ENCODE results near the gene GCHFR. TPM values are rescaled to one million over a fixed set of nuclear protein-coding genes. Genes with fewer than 3 reads are reported as not detected.

Gene GCHFR
- total and polyA plus RNA-seq, 2 experiments from 2014 or later: 66.7 to 126 TPM

DNA sequence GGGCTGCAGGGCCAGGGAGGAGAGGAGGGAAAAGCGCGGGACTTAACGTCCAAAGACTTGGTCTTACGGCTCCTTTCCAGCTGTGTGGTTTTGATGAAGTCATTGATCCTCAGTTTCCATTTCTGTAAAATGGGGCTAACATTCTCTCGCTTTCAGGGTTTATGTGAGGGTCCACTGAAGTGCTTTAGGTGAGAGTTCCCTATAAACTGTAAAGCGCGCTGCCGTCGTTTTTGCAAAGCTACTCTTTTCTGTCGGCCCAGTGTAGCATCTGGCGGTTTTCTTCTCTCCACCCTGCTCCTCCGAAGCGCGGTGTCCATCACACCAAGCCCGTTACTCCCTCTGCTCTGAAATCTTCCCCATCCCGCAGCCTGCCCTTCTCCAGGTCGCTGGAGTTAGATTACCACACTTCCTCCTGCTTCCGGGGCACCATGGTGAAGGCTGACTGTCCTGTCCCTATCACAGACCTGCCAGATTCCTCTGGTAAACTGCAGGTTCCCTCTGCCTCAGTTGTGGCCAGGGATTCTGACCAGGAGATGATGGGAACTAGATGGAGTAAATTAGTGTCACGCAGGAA, 44.1 kb downstream of the GCHFR start:
- H3K4me1 ChIP-seq (ENCODE audit: low read depth): peaks cover 5% of the 10 kb centered on the region
- H3K4me3 ChIP-seq: peak overlapping the region; percentile 73
- TF ChIP-seq, protein P1, sequence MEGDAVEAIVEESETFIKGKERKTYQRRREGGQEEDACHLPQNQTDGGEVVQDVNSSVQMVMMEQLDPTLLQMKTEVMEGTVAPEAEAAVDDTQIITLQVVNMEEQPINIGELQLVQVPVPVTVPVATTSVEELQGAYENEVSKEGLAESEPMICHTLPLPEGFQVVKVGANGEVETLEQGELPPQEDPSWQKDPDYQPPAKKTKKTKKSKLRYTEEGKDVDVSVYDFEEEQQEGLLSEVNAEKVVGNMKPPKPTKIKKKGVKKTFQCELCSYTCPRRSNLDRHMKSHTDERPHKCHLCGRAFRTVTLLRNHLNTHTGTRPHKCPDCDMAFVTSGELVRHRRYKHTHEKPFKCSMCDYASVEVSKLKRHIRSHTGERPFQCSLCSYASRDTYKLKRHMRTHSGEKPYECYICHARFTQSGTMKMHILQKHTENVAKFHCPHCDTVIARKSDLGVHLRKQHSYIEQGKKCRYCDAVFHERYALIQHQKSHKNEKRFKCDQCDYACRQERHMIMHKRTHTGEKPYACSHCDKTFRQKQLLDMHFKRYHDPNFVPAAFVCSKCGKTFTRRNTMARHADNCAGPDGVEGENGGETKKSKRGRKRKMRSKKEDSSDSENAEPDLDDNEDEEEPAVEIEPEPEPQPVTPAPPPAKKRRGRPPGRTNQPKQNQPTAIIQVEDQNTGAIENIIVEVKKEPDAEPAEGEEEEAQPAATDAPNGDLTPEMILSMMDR (IDR thresholded peaks at IDR 0.05; ENCODE audit: low read depth, low read length): no peak
- no peaks in the 10 kb centered on the region for H3K36me3 ChIP-seq
- no peaks in the 10 kb centered on the region for H3K27me3 ChIP-seq
- DNase-seq (ENCODE audit: low read depth in 1 of 2, low spot score in 1 of 2): no peak
- no peak overlapping the region for H3K27ac ChIP-seq
- no peaks in the 10 kb centered on the region for H3K9me3 ChIP-seq (ENCODE audit: low read depth)

DNA sequence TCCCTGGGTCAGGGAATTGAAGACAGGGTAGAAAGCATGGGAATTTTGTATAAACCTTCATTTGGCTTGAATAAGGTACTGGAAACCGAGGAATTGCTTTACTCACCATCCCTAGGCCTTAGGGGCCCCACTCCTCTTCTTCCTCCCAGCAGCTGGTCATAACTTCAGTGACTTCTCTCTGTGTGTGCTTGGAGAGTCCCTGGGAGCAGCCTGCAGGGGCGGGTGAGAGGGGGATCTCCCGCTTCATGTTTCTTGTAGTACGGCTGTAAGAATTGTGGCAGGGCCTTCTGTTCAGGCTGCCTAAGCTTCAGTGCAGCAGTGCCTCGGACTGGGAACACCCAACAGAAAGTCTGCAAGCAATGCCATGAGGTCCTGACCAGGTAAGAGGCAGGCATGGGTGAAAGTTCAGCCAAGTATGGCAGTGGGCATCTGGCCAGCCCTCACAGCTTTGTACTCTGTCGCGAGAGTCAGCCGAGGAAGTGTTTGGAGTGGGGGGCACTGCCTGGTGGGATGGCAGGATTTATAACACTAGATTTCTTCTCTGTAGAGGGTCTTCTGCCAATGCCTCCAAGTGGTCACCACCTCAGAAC, 45.1 kb downstream of the GCHFR start:
- H3K36me3 ChIP-seq: no peaks in the 10 kb centered on the region
- no peaks in the 10 kb centered on the region for H3K9me3 ChIP-seq (ENCODE audit: low read depth)
- no peak overlapping the region for H3K4me3 ChIP-seq
- H3K27me3 ChIP-seq: no peaks in the 10 kb centered on the region
- H3K4me1 ChIP-seq (ENCODE audit: low read depth): peaks cover 5% of the 10 kb centered on the region
- TF ChIP-seq, protein P1 (IDR thresholded peaks at IDR 0.05; ENCODE audit: low read depth, low read length): no peak
- DNase-seq (ENCODE audit: low read depth in 1 of 2, low spot score in 1 of 2): no peak
- no peak overlapping the region for H3K27ac ChIP-seq

DNA sequence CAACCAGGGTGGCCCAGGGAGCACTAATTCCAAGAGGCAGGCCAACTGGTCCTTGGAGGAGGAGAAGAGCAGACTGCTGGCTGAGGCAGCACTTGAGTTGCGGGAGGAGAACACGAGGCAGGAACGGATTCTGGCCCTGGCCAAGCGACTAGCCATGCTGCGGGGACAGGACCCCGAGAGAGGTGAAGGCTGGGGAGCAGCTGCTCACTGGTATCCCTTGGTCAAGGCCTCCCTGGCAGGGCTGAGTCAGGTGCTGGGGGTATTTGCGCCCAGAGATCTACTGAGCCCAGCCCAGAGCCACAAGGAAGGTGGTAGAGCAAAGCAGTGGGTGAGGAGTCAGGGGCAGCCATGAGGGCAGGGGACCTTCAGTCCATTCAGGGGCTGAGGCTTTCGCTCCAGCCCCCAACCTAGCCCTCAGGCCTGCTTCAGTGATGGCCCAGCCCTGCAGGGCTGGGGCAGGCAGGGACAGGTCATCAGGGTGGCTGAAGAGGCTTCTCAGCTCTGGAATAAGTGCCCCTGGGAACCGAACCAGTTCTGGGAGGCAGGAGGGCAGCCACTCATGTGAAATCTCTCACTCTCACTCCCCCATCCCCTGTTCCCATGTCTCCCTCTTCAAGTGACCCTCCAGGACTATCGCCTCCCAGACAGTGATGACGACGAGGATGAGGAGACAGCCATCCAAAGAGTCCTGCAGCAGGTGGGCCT, 49.0 kb downstream of the GCHFR start:
- TF ChIP-seq, protein P1 (IDR thresholded peaks at IDR 0.05; ENCODE audit: low read depth, low read length): no peak
- no peaks in the 10 kb centered on the region for H3K36me3 ChIP-seq
- DNase-seq (ENCODE audit: low read depth in 1 of 2, low spot score in 1 of 2): no peak

DNA sequence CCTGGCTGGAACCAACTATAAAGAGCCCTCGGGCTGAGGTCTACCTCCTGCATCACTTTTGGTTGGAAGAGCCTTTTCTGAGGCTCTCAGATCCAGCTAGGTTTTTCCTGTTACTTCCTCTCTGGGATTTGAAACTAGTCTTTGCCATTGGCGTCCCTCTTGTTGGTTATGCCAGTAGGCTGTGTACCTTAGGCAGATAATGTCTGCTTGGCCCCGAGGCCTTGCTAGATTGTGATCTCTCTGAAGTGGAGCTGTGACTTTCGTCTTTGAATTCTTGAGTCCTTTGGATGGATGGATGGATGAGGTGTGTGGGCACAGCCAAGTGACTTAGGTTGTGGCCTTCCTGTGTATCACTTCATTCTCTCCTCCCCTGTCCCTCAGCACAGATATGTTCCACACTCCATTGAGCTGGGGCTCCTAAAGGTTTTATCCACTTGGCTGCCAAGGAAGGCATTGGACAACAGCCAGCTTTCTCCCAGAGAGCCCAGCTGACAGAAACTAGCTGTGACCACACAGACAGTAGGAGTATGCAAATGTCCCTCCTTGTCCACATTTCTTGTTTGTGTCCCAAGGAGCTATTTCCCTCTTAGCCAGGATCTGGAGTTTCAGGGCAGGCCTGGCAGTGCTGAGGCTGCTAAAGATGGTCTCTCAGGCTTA, 51.3 kb downstream of the GCHFR start:
- peak; percentile 47 to 75 for DNase-seq (ENCODE audit: low read depth in 1 of 2, low spot score in 1 of 2)

More for the DNA sequence above, 49.0 kb downstream of the GCHFR start:
- H3K4me3 ChIP-seq: no peak overlapping the region
- H3K27ac ChIP-seq: no peak overlapping the region
- no peaks in the 10 kb centered on the region for H3K4me1 ChIP-seq (ENCODE audit: low read depth)
- no peaks in the 10 kb centered on the region for H3K9me3 ChIP-seq (ENCODE audit: low read depth)
- no peaks in the 10 kb centered on the region for H3K27me3 ChIP-seq

More for the DNA sequence above, 51.3 kb downstream of the GCHFR start:
- Histone ChIP-seq H3K27me3 (no peaks in the 10 kb centered on the region), H3K27ac (no peak overlapping the region), H3K4me1 (ENCODE audit: low read depth) (no peaks in the 10 kb centered on the region), H3K36me3 (no peaks in the 10 kb centered on the region), H3K9me3 (ENCODE audit: low read depth) (no peaks in the 10 kb centered on the region), H3K4me3 (no peak overlapping the region)
- TF ChIP-seq, protein P1 (IDR thresholded peaks at IDR 0.05; ENCODE audit: low read depth, low read length): no peak

Other genes with a start within 250 kb of the GCHFR start
- gene CCDC32, start 199.0 kb upstream of the GCHFR start, total RNA-seq: 16.7 and 20.2 TPM in 2 replicates
- 22.6 and 26.2 TPM in 2 replicates for gene CCDC32, start 199.0 kb upstream of the GCHFR start, polyA plus RNA-seq
- 20.3 and 22.7 TPM in 2 replicates for gene RPUSD2, start 194.8 kb upstream of the GCHFR start, total RNA-seq
- gene RPUSD2, start 194.8 kb upstream of the GCHFR start, polyA plus RNA-seq: 19.7 and 20.3 TPM in 2 replicates
- gene KNL1, start 169.8 kb upstream of the GCHFR start, total RNA-seq: 1.7 and 15.2 TPM in 2 replicates
- 1.4 and 12.1 TPM in 2 replicates for gene KNL1, start 169.8 kb upstream of the GCHFR start, polyA plus RNA-seq
- 6.0 and 6.2 TPM in 2 replicates for gene RAD51, start 68.9 kb upstream of the GCHFR start, total RNA-seq
- 10.6 and 17.5 TPM in 2 replicates for gene RAD51, start 68.9 kb upstream of the GCHFR start, polyA plus RNA-seq
- gene RMDN3, start 8.8 kb upstream of the GCHFR start, total RNA-seq: 16.8 and 21.1 TPM in 2 replicates
- 24.5 and 28.6 TPM in 2 replicates for gene RMDN3, start 8.8 kb upstream of the GCHFR start, polyA plus RNA-seq
- gene C15orf62, start 5.9 kb downstream of the GCHFR start, total RNA-seq: 1.2 and 1.6 TPM in 2 replicates
- gene C15orf62, start 5.9 kb downstream of the GCHFR start, polyA plus RNA-seq: 1.5 and 2.8 TPM in 2 replicates
- 21.0 and 41.3 TPM in 2 replicates for gene ZFYVE19, start 43.0 kb downstream of the GCHFR start, total RNA-seq
- gene ZFYVE19, start 43.0 kb downstream of the GCHFR start, polyA plus RNA-seq: 23.4 and 33.8 TPM in 2 replicates
- 45.1 and 58.2 TPM in 2 replicates for gene DNAJC17, start 43.4 kb downstream of the GCHFR start, total RNA-seq
- 57.2 and 71.3 TPM in 2 replicates for gene DNAJC17, start 43.4 kb downstream of the GCHFR start, polyA plus RNA-seq
- gene PPP1R14D, start 64.6 kb downstream of the GCHFR start, total RNA-seq: not detected in 2 replicates
- gene PPP1R14D, start 64.6 kb downstream of the GCHFR start, polyA plus RNA-seq: not detected in 2 replicates
- gene SPINT1, start 80.0 kb downstream of the GCHFR start, total RNA-seq: 4.0 and 9.5 TPM in 2 replicates
- gene SPINT1, start 80.0 kb downstream of the GCHFR start, polyA plus RNA-seq: 5.3 TPM in 2 replicates
- 0.35 and 1.2 TPM in 2 replicates for gene RHOV, start 110.2 kb downstream of the GCHFR start, total RNA-seq
- 0.84 and 1.5 TPM in 2 replicates for gene RHOV, start 110.2 kb downstream of the GCHFR start, polyA plus RNA-seq
- gene VPS18, start 130.4 kb downstream of the GCHFR start, total RNA-seq: 34.1 and 35.8 TPM in 2 replicates
- 20.5 and 28.7 TPM in 2 replicates for gene VPS18, start 130.4 kb downstream of the GCHFR start, polyA plus RNA-seq
- 0.11 and 0.71 TPM in 2 replicates for gene DLL4, start 165.3 kb downstream of the GCHFR start, total RNA-seq
- gene DLL4, start 165.3 kb downstream of the GCHFR start, polyA plus RNA-seq: 0.42 TPM in 1 of 2 replicates, not detected in the other
- 6.0 and 8.0 TPM in 2 replicates for gene CHAC1, start 189.4 kb downstream of the GCHFR start, total RNA-seq
- gene CHAC1, start 189.4 kb downstream of the GCHFR start, polyA plus RNA-seq: 3.1 and 5.0 TPM in 2 replicates

Data from cardiac muscle cell (in vitro differentiated cells and primary cell).